Measurements from ENCODE around the gene NOC4L.
"Not testable (repeated sequence)": the region's sequence is repeated elsewhere in the genome, so short reads cannot be mapped to it uniquely, and the experiment has no call there.

The NOC4L gene

DNA sequence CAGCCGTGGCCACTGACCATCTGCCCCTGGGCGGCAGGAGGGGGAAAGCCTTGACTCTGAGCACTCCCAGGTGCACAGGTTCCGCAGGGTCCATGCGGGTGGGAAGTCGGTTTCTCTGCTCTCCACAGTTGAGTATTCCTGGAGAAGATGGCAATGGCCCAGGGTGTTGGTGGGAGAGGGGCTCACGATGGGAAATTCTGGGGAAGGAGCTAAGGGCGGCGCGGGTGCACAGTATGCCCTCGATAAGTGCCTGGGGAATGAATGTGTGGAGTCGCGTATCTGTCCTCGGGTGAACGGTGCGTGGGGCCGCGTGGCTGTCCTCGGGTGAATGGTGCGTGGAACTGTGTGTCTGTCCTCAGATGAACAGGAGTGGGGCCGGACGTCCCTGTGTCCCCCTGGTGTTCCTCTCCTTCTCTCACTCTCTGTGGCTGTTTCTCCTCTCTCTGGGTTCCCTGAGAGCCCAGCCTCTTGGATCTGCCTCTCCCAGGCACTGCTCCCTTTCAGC is 38.0 kb downstream of the NOC4L start:
- FAIRE-seq: no peak

DNA sequence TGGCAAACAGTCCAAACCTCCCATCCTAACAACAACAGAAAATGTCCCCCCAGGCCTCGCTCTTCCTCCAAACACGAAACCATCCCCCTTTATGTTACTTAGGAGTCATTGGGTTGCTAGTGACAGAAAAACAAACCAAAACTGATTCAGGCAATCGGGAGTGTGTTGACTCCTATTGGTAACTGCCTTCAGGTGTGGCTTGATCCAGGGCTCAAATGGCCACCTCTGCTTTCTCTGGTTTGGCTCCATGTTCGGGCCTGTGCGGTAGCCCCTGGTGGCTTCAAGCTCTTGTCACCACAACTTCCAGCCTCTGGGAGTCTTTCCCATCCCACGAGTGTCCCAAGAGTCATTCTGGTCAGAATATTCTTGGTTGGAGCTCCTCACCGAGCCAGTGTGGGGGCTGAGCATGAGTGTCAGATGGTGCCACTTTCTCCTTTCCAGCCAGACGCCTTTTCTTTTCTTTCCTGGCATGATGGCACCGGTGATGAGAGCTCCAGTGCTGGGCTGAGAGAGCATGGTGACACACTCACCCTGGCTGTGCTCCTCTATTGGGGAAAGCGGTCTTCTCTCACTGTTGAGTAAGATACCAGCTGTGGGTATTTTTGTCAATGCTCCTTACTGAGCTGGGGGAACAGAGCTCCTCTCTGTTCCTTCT is 38.6 kb downstream of the NOC4L start:
- no peak for FAIRE-seq

DNA sequence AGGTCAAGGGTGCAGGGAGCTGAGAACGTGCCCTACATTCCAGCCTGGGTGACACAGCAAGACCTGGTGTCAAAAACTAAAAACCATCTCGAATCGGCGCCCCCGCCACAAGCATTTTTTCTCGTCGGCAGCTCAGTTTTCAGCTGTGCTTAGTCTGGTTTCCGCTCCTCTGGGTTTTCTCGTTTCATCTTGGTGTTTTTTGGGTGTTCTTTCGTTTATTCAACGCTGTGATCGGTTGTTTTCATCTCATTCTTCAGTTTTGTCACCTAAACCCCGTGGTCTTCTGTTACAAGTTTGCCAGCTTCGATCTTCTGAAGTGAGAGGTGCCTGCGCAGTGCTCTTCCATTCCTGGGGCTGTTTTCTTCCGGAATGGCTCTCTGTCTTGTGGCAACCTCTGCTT is 41.4 kb downstream of the NOC4L start:
- FAIRE-seq: no peak

DNA sequence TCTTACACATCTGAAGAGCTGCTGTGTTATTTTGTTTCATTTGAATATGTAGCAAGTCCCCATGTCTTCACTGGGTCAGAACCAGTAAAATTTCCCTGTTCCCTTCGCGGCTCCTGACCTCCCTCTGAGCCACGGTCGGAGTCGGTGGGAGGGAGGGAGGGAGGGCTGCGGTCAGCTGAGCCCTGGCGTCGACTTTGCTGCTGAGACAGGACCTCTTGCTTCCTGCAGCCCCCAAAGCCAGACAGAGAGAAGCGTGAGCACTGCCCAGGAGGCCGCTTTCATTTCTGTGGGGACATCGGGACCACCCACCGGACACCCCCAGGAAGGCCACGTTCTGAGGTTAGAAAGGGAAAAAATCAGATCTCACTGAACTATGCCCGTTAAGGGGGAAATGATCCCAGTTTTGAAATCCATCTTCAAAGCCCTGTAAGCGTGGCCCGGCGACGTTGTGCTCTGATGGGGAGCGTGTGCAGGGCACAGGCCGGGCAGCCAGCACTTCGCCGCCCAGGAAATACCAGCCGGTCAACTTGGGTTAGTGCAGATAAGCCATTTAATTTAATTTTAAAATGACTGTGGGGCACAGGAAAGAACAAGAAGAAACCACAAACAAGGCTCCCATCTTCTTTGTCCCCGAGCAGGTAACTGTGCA is 42.1 kb downstream of the NOC4L start:
- no peak for FAIRE-seq

DNA sequence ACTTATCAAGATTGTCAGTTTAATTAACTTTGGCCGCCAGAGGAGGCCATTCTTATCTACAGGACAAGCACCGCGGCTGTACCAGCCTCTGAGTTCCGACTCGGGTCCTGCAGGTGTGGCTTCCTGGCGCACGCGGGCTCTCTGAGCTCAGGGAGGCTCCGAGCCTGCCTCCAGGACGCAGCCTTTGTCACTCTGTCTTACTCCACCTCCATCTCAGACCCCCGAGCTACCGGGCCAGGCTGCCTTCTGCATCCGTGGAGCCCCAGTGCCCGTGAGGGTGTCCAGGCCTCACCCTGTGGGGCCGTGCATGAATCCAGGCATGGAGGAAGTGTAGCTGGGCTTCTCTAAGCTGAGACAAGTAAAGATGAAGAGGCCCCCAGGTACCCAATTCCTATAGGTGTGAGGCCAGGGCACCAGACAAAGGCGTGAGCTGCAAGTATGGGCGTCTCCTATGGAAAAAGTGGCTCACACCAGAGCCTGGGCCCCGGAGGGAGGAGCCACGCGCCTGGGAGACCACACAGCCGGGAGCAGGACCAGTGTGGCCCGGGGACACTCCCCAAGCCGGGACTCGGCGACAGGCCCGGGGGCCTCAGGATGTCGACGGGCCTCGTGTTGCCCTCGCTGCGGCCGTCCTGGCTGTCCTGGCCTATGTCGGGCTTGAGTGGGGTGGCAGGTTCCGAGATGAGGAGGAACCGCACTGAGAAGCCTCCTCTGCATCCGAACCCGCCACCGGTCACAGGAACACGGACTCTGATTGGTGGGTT is 42.8 kb downstream of the NOC4L start:
- FAIRE-seq: no peak

DNA sequence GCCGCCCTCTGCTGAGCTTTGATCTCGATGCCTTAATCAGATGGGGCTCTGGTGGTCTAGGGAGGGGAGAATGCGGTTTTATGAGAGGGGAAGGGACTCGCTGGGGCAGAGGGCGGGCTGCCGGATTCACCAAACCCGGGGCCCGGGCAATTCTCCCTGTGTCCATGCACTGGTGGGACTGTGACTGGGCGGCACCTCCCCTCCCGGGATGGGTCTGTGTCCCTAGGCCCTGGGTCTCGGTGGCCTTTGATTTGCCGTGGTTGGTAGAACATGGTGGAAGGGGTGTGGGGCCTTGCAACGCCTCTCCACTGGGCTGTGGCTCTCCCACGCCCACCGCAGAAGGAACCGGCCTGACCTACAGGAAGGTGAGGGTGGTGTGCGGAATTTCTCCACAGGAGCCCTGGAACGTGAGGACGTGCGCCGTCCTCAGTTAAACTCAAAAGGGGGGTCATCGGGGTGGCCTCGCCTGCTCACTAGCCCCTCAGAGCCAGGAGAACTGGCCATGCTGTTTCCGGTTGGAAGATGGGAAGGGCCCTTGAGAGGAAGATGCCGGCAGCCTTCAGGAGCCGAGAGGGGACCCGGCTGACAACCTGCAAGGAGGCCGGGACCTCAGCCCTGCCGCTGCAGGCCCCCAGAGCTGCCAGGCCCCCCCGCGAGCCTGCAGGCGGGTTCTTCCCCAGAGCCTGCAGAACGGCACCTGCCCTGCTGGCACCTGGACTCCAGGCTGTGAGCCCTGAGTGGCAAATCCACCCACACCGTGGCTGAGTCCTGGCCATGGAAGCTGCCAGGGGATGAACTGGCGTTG is 43.6 kb downstream of the NOC4L start:
- FAIRE-seq: no peak

DNA sequence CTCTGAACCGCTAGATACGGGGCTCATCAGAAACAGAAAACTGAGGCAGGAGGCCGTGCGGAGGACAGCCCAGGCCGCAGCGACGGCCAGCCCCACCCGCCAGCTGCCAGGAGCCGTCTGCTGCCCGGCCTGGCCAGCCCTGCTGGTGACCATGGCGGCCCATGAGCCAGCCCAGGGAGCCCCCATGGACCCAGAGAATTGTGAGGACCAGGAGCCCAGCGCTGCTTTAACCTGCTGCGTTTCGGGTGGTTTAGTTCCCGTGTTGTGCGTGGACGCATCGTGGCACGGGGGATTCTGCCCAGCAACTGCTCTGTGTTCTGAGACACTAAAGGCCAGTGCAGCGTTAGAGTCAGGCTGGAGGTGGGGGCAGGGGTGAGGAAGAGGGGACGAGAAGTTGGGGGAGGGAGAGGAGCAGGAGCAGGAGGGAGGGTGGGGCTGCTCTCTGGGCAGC is 44.2 kb downstream of the NOC4L start:
- FAIRE-seq: no peak

DNA sequence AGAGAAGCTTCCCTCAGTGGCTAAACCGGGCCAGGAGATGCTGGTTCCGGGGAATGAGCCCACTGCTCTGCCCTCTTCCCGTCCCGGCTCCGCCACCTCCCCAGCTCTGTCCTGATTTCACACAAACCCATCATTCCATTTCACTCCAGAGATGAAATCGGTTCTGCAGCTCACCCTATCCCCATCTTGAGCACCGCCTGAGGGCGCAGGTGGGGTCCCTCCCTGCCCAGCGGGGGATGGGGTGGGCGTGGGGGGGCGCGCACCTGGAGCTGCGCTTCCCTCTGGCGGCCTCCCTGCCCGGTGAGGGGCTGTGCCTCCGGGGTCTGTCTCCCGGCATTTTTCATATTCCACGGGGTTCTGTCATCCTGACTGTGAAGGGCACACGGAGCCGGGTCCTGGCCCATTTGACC is 44.7 kb downstream of the NOC4L start:
- no peak for FAIRE-seq

DNA sequence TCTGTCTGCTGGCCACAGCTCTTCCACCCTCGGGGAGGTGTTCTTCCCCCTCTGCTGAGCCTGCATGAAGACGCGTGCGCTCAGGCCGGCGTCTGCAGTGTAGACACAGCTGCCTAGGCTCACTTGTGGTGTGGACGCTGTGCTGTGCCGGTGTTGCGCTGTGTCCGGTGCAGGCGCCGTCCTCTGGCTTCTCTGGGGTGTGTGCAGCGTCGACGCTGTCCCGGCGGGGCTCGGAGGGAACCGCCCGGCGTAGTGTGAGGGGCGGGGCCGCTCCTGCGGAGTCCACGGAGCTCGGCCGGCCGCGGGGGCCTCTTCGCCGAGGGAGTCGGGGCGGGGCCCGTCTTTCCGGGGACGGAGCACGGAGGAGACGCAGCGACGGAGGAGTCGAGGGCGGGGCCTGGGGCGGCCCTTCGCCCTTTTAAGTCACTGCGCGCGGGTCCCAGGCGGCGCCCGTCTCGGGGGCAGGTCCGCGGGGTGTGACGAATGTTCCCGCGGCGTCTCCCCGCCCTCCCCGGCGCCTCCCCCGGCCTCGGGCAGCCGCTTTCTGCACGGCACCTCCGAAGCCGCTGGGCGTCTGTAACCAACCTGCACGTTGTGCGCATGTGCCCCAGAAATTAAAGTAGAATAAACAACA is 45.2 kb downstream of the NOC4L start:
- FAIRE-seq: no peak

DNA sequence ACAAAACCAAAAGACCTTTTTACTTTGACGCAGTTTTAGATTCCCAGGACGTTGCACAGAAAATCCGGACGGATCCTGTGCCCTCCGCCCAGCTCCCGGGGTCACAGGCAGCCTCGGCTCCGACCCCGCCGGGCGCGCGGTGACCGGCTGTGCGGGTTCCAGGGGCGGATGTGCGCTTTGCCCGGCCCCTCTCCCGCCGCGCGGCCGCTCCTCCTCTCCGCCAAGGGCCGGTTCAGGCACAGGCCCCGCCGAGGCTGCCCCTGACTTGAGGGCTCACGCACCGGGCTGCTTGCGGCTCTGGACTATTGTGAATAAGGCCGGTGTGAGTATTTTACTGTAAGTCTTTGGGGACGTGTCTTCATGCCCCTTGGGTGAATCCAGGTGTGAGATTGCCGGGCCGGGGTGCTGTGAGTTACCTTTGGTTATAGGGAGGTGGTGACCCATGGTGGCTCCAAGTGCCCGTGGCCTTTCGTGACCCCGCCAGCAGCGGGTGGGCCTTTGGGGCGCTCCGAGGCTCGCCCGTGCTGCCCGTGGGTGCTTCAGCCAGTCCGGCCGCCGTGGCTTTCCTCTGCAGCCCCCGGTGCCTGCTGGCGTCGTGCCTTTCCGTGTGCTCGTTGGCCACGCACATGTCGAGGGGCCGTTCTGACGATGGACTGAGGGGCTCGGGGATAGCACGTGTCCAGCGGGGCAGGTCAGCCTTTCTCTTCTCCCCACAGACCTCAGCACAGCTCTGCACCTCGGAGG is 45.9 kb downstream of the NOC4L start:
- FAIRE-seq: no peak

DNA sequence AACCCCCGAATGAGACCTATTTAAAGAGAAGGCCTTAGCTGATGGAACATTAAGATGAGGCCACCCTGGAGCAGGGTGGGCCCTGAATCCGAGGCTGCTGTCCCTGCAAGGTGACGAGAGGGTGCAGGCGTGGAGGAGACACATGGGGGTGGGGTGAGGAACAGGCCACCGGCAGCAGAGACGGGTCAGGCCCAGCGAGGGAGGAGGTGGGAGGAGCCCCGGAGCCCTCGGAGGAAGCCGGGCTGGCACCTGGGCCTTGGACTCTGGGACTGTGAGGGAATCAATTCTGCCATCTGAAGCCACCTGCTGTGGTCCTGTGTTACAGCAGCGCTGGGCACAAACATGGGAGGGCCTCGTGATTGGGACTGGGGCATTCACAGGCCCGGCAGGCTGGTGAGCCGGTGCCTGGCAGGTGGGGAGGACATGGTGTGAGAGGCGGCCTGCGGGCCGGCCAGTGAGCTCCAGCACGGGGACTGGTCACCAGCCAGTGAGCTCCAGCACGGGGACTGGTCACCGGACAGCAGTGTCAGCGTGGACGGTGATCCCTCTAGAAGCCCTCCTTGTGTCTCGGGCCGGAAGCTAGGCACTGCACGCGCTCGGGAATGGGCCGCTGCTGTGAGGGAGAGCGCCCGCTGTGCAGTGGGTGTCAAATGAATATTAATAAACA is 46.7 kb downstream of the NOC4L start:
- no peak for FAIRE-seq

DNA sequence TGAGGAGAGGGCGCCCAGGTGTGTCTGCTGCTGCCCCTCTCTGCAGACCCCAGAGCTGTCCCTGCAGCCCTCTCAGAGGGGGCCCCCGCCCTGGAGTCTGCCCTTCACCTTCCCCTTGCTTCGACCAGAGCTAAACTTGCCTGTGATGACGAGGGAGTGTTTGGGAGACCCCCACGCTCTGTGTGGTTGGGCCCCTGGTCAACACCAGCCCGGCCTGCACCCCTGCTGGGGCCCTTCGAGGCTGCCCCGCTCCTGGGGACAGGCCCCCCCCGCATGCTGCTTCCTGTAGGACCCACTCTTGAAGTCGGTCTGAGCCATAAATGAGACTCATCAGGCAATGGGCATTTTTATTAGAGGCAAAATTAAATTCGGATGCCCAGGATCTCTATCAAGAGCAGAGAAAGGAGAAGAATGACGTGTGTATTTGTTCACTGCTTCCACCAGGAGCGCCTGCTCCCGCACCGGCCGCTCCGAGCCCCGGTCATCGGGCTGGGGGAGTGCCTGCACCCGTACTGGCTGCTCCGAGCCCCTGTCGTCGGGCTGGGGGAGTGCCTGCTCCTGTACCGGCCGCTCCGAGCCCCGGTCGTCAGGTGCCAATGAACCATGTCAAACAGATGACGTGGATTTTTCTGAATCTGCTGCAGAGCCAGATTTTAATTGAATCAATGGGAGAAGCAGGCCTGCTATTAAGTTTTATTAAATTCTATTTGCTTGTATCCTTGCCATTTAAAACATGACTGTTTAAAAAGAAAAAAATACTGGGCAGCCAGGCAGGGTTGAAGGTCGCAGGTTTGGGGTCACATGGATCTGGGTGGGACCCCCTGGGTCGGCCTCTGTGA is 47.7 kb downstream of the NOC4L start:
- no peak for FAIRE-seq

DNA sequence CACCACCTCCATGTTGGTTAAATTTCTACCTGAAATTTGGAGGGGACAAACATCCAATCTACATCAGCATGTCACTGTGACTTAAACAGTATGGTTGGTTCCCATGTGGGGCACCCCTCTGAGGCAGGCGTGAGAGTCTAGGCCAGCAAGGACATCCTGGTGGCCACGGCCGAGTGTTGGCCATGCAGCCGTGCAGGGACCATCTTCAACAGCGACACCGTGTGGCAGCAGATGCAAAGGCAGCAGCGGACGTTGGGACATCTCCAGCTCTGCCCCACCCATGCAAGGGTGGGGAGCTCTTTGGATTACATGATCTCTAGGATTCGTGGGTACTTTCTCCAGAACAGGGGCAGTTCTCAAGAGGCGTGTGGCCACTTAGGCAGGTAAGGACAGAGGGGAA is 49.8 kb downstream of the NOC4L start:
- no peak for FAIRE-seq

DNA sequence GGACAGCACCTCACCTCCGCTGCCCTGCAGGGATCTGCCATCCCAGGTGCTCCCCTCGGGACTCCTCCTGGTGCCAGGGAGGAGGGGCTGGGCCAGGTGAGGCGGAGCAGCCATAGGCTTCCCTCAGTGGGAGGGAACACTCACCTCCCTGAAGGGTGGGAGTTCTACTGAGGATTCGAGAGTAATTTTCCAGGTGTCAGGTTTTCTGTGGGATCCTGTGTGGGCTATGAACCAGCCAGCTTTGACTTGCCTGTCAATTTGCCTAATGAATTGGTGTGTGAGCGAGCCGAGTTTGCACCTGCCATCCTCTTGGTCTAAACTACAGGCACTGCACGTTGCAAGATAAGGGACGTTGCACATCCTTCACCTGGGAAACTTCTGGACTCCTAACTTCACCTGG is 50.3 kb downstream of the NOC4L start:
- no peak for FAIRE-seq

DNA sequence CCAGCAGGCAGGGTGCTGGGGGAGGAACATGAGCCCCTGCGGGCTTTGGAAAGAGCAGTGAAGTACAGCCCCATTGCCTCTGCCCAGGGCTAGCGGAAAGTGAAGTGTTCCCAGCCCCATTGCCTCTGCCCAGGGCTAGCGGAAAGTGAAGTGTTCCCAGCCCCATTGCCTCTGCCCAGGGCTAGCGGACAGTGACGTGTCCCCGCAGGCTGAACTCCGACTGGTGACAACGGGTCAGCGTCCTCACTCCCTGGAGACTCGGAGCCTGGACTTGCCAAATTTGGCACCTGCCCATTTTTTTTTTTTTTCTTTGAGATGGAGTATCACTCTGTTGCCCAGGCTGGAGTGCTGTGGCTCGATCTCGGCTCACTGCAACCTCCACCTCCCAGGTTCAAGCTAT is 51.0 kb downstream of the NOC4L start:
- FAIRE-seq: not testable (repeated sequence)

DNA sequence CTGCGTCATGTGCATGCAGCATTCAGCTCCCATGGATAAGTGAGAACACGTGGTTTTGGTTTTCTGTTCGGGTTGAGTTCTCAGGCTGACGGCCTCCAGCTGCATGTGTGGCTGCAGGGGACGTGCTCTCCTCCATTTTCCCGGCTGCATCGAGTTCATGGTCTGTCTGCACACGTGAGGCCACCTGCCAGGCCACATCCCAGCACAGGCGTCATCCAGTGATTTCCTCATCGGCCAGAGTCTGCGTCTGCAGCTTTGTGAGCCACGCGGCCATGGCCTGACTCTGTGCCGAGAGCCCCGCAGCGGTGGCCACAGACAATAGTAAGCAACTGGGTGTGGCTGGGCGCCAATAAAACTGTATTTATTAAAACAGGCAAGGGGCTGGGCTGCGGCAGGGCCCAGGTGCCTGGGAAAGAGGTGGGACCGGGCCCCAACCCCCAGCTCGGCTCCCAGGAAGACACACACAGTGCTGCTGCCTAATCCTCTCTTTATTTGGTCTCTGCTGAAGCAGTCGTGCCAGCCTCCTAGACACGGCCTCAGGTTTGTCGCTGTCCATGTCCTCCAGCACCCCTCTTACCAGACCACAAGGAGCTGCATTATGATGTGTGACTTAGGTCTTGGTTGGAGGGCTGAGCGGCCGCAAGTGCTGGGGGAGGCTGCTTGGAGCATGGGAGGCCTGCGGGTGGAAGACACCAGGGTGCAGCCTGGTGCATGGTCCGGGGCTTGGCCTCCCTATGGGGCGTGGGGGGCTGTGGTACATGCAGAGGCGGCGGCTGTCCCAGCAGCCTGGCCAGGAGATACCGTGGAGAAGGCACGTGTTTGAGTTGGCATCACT is 52.0 kb downstream of the NOC4L start:
- FAIRE-seq: no peak

DNA sequence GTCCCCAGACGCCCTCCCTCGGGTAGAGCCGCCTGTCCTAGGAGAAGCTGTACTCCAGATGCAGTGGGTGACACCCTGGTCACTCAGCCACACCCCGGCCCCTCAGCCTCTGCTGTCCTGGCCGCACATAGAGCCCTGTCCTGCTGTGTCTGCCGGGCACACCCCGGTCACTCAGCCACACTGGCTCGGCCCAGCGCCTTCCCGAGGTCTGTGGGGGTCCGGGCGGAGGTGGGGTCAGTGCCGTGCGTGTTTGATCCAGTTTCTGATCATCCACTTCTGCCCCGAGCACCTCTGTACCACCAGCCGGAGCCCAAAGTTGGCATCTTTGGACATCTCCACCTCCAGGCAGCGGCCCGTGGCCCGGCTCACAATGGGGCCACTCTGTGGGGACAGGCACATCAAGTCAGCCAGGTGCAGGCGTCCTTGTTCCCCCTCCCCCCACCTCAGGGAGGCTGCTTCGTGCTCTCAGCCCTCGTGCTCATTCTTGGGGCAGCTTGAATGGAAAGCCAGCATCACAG is 52.7 kb downstream of the NOC4L start:
- FAIRE-seq: no peak

DNA sequence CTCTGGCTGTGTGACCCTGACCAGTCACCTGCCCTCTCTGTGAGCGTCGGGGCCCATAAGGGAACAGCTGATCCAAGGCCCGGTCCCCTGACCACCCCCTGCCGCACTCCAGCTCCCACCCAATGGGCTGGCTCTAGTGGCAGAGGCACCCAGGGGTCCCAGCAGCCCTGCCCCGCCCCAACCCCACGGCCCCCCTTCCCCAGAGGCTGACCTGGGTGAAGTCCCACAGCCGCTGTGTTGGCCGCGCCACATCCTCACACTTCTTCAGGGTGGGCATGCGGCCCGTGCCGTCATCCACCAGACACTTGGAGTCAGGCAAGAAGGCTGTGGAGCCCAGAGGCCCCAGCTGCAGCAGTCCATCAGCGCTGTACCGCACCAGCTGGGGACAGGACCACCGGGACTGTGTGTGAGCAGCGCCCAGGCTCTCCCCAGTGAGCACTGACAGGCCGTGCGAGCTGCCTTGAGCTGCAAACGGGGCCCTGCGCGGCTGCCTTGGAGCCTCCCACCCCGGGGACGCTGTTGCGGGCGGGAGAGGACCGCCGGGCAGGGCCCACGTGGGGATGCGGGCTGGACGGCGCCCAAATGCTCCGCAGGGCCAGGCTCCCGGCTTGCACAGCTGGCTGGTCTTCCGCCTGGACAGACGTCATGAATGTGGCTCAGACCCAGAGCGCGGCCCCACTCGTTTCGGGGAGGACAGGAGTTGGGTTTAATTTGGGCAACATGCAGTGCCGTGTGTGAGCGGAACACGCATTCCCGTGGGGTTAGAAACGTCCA is 53.5 kb downstream of the NOC4L start:
- no peak for FAIRE-seq

Data from endometrium (tissue), 2 donors.